Measurements from ENCODE around the gene BPIFB6.

BPIFB6 gene

GRCh38 chr20:33000802-33001466 is 30.5 kb upstream of the BPIFB6 start:
- in situ Hi-C loops (cut with MboI; ENCODE audit: low sequenced_read_pairs): loop anchor here (25.0 kb wide), 1 partner anchor 214 kb away; no protein-coding TSS in a partner anchor

GRCh38 chr20:33002087-33002808 is 29.2 kb upstream of the BPIFB6 start:
- in situ Hi-C loops (cut with MboI; ENCODE audit: low sequenced_read_pairs): loop anchor here (25.0 kb wide), 1 partner anchor 215 kb away; no protein-coding TSS in a partner anchor

GRCh38 chr20:33004141-33004751 is 27.2 kb upstream of the BPIFB6 start, which contains the start of gene SUN5:
Gene SUN5 (minus strand): TSS chr20:33004433. CDS start chr20:33004340, 93 bp downstream.
- in situ Hi-C loops (cut with MboI; ENCODE audit: low sequenced_read_pairs): loop anchor here (25.0 kb wide), 1 partner anchor 217 kb away; no protein-coding TSS in a partner anchor

- in situ Hi-C loops (cut with MboI; ENCODE audit: low sequenced_read_pairs): loop anchor here (25.0 kb wide), 1 partner anchor 218 kb away; no protein-coding TSS in a partner anchor
Measured at GRCh38 chr20:33005132-33005566, 26.3 kb upstream of the BPIFB6 start.

GRCh38 chr20:33005908-33006775 is 25.3 kb upstream of the BPIFB6 start:
- in situ Hi-C loops (cut with MboI; ENCODE audit: low sequenced_read_pairs): loop anchor here (25.0 kb wide), 1 partner anchor 219 kb away; no protein-coding TSS in a partner anchor

GRCh38 chr20:33006776-33007375 is 24.6 kb upstream of the BPIFB6 start:
- in situ Hi-C loops (cut with MboI; ENCODE audit: low sequenced_read_pairs): loop anchor here (25.0 kb wide), 1 partner anchor 220 kb away; no protein-coding TSS in a partner anchor

GRCh38 chr20:33007376-33008335 is 23.8 kb upstream of the BPIFB6 start, which contains the start of gene BPIFB2:
Gene BPIFB2 (plus strand): TSS chr20:33007704. CDS start chr20:33008575, 871 bp downstream.
- in situ Hi-C loops (cut with MboI; ENCODE audit: low sequenced_read_pairs): loop anchor here (25.0 kb wide), 1 partner anchor 220 kb away; no protein-coding TSS in a partner anchor

- in situ Hi-C loops (cut with MboI; ENCODE audit: low sequenced_read_pairs): loop anchor here (25.0 kb wide), 1 partner anchor 221 kb away; no protein-coding TSS in a partner anchor
Measured at GRCh38 chr20:33008336-33009213, 22.9 kb upstream of the BPIFB6 start.

- in situ Hi-C loops (cut with MboI; ENCODE audit: low sequenced_read_pairs): loop anchor here (10.0 to 25.0 kb wide), 2 partner anchors 105 to 222 kb away; no protein-coding TSS in a partner anchor
Measured at GRCh38 chr20:33009214-33010132, 22.0 kb upstream of the BPIFB6 start.

GRCh38 chr20:33010133-33010504 is 21.3 kb upstream of the BPIFB6 start:
- in situ Hi-C loops (cut with MboI; ENCODE audit: low sequenced_read_pairs): loop anchor here (10.0 to 25.0 kb wide), 2 partner anchors 105 to 223 kb away; no protein-coding TSS in a partner anchor

- in situ Hi-C loops (cut with MboI; ENCODE audit: low sequenced_read_pairs): loop anchor here (10.0 to 25.0 kb wide), 2 partner anchors 106 to 224 kb away; no protein-coding TSS in a partner anchor
Measured at GRCh38 chr20:33010674-33011449, 20.6 kb upstream of the BPIFB6 start.

- in situ Hi-C loops (cut with MboI; ENCODE audit: low sequenced_read_pairs): loop anchor here (10.0 to 25.0 kb wide), 2 partner anchors 108 to 225 kb away; no protein-coding TSS in a partner anchor
Measured at GRCh38 chr20:33012327-33013189, 18.9 kb upstream of the BPIFB6 start.

- in situ Hi-C loops (cut with MboI; ENCODE audit: low sequenced_read_pairs): loop anchor here (10.0 to 25.0 kb wide), 2 partner anchors 109 to 227 kb away; no protein-coding TSS in a partner anchor
Measured at GRCh38 chr20:33013701-33014326, 17.6 kb upstream of the BPIFB6 start.

Data from HL-60/S4 (cell line).